GM23338 (cell line): ENCODE data around the gene C1QTNF5. TPM values are rescaled to one million over a fixed set of nuclear protein-coding genes. Genes with fewer than 3 reads are reported as not detected.

Source experiments
- ATAC-seq: fragments of 200-7000 bp; cut with Tn5 transposase; 3 replicates; pipeline ENCODE4 v1.9.1; 2020
- DNase-seq: peaks from one replicate; pipeline ENCODE4 v3.0.0-alpha.2; 2015; ENCODE audit warnings: low spot score
- H2AFZ ChIP-seq: fragments of 200-600 bp; sonication (generic); 2 replicates; pipeline ENCODE4 v1.8.0; 2016; ENCODE audit warnings: antibody characterized with exemption, mild to moderate bottlenecking, moderate library complexity
- H3F3A ChIP-seq: fragments of 200-600 bp; sonication (generic); replicated peaks from 2 replicates; pipeline ENCODE4 v1.8.0; 2017; ENCODE audit warnings: antibody characterized with exemption, mixed run types, low read depth
- H3K27ac ChIP-seq: fragments of 200-600 bp; sonication (generic); 2 replicates; pipeline ENCODE4 v1.6.1; 2016; ENCODE audit warnings: low read depth
- H3K27me3 ChIP-seq: fragments of 200-600 bp; sonication (generic); 2 replicates; pipeline ENCODE4 v1.8.0; 2016; ENCODE audit warnings: mild to moderate bottlenecking, mixed run types, moderate library complexity; ENCODE audit not compliant: insufficient read depth
- H3K36me3 ChIP-seq: fragments of 200-600 bp; sonication (generic); 2 replicates; pipeline ENCODE4 v1.8.0; 2016; ENCODE audit warnings: mild to moderate bottlenecking; ENCODE audit not compliant: insufficient read depth
- H3K4me1 ChIP-seq: fragments of 200-600 bp; sonication (generic); 2 replicates; pipeline ENCODE4 v1.8.0; 2016; ENCODE audit warnings: mild to moderate bottlenecking, moderate library complexity; ENCODE audit not compliant: insufficient read depth
- H3K4me2 ChIP-seq: fragments of 200-600 bp; sonication (generic); 2 replicates; pipeline ENCODE4 v1.7.1; 2017; ENCODE audit warnings: mixed run types
- H3K4me3 ChIP-seq: fragments of 200-600 bp; sonication (generic); 2 replicates; pipeline ENCODE4 v1.6.1; 2016; ENCODE audit warnings: mixed run types
- H3K79me2 ChIP-seq: fragments of 200-600 bp; sonication (generic); replicated peaks from 2 replicates; pipeline ENCODE4 v1.8.0; 2017; ENCODE audit warnings: mild to moderate bottlenecking; ENCODE audit not compliant: insufficient read depth
- H3K9me2 ChIP-seq: fragments of 200-600 bp; sonication (generic); 2 replicates; pipeline ENCODE4 v1.8.0; 2017; ENCODE audit not compliant: insufficient read depth
- H4K20me1 ChIP-seq: fragments of 200-600 bp; sonication (generic); replicated peaks from 2 replicates; pipeline ENCODE4 v1.8.0; 2017; ENCODE audit warnings: mild to moderate bottlenecking; ENCODE audit not compliant: insufficient read depth
- H3K27ac Mint-ChIP-seq: 2 replicates; pipeline ENCODE4 v1.8.0; 2020; ENCODE audit warnings: inconsistent platforms, mild to moderate bottlenecking, moderate library complexity, mixed read lengths
- H3K27me3 Mint-ChIP-seq: 3 replicates; pipeline ENCODE4 v1.8.0; 2022; ENCODE audit warnings: low read depth, mild to moderate bottlenecking, moderate library complexity, mixed read lengths, inconsistent platforms; ENCODE audit not compliant: insufficient read depth, poor library complexity
- H3K36me3 Mint-ChIP-seq: 3 replicates; pipeline ENCODE4 v1.8.0; 2021; ENCODE audit warnings: low read depth, mild to moderate bottlenecking, inconsistent platforms, moderate library complexity, mixed read lengths
- H3K4me1 Mint-ChIP-seq: 3 replicates; pipeline ENCODE4 v1.8.0; 2020; ENCODE audit warnings: mild to moderate bottlenecking, inconsistent platforms, mixed read lengths
- H3K4me3 Mint-ChIP-seq: 3 replicates; pipeline ENCODE4 v1.8.0; 2021; ENCODE audit warnings: moderate library complexity, mild to moderate bottlenecking, inconsistent platforms, mixed read lengths
- H3K9me3 Mint-ChIP-seq: 3 replicates; pipeline ENCODE4 v1.8.0; 2020; ENCODE audit warnings: moderate library complexity, mild to moderate bottlenecking, inconsistent platforms, mixed read lengths
- CREB1 ChIP-seq: fragments of 250-450 bp; sonication (Bioruptor Pico); IDR thresholded peaks from 2 replicates; pipeline ENCODE4 v1.5.0; 2020; ENCODE audit warnings: low read depth, mild to moderate bottlenecking, moderate library complexity
- CTCF ChIP-seq, 2 experiments: fragments of 200-600 bp in 1 of 2; sonication (generic) in 1 of 2; conservative IDR thresholded peaks; 2 replicates each; pipeline versions ENCODE4 v1.5.1 to v1.6.1; 2016 to 2017; ENCODE audit warnings: antibody characterized with exemption in 2 of 2, low read depth in 2 of 2, mild to moderate bottlenecking in 2 of 2, moderate library complexity in 1 of 2
- ETS1 ChIP-seq: IDR thresholded peaks from 2 replicates; pipeline ENCODE4 v1.6.1; 2016; ENCODE audit warnings: antibody characterized with exemption
- EZH2 ChIP-seq: fragments of 200-600 bp; sonication (generic); IDR thresholded peaks from one replicate; pipeline ENCODE4 v1.8.0; 2017; ENCODE audit warnings: antibody characterized with exemption, mild to moderate bottlenecking, low read depth; ENCODE audit not compliant: unreplicated experiment
- EZH2phosphoT487 ChIP-seq: fragments of 200-600 bp; sonication (generic); IDR thresholded peaks from one replicate; pipeline ENCODE4 v1.8.1; 2018; ENCODE audit warnings: antibody characterized with exemption; ENCODE audit not compliant: unreplicated experiment
- JUNB ChIP-seq: IDR thresholded peaks from one replicate; pipeline ENCODE4 v1.6.1; 2016; ENCODE audit warnings: antibody characterized with exemption; ENCODE audit not compliant: unreplicated experiment
- NANOG ChIP-seq: IDR thresholded peaks from 2 replicates; pipeline ENCODE4 v1.6.1; 2016; ENCODE audit warnings: antibody characterized with exemption, borderline replicate concordance
- POLR2AphosphoS5 ChIP-seq: IDR thresholded peaks from 2 replicates; pipeline ENCODE4 v1.6.1; 2016; ENCODE audit warnings: antibody characterized with exemption, low read depth
- REST ChIP-seq: IDR thresholded peaks from one replicate; pipeline ENCODE4 v1.6.1; 2018; ENCODE audit warnings: antibody characterized with exemption; ENCODE audit not compliant: unreplicated experiment
- STAT1 ChIP-seq: IDR thresholded peaks from one replicate; pipeline ENCODE4 v1.6.1; 2016; ENCODE audit warnings: antibody characterized with exemption; ENCODE audit not compliant: unreplicated experiment
- ZNF114 ChIP-seq: fragments of 250-450 bp; sonication (Bioruptor Pico); IDR thresholded peaks from 2 replicates; pipeline ENCODE4 v1.5.0; 2020; ENCODE audit warnings: mild to moderate bottlenecking, moderate library complexity
- ZNF331 ChIP-seq: fragments of 250-450 bp; sonication (Bioruptor Pico); IDR thresholded peaks from 2 replicates; pipeline ENCODE4 v1.5.0; 2020; ENCODE audit warnings: low read depth, mild to moderate bottlenecking, moderate library complexity
- ZNF462 ChIP-seq: fragments of 250-450 bp; sonication (Bioruptor Pico); IDR thresholded peaks from 2 replicates; pipeline ENCODE4 v1.5.0; 2020; ENCODE audit warnings: mild to moderate bottlenecking, moderate library complexity
- polyA plus RNA-seq: library from polyadenylated mRNA; unstranded; fragments of >200 nt; fragmentation: Nextera tagmentation; extraction: Ambion mirVana; gene quantifications from 2 replicates; pipeline ENCODE4 v1.2.1, GENCODE V29; 2016
- total RNA-seq: library from RNA; depleted of rRNA; stranded (reverse); fragments of >200 nt; shearing (Covaris generic); gene quantifications from 2 replicates; pipeline ENCODE4 v1.2.3, GENCODE V29; 2014

C1QTNF5 gene
- total and polyA plus RNA-seq, 2 experiments from 2014 or later = 1.9 TPM

GRCh38 chr11:119322921-119323531, 17.7 kb downstream of the C1QTNF5 start:
- ATAC-seq (no peak), DNase-seq (no peak)
- peaks cover 34% of the 10 kb centered on the region for H3K4me1 ChIP-seq
- peaks cover 9% of the 10 kb centered on the region; the same call in 1 of the 2 replicates for H3K27me3 ChIP-seq
- Mint-ChIP-seq H3K36me3 (no peaks in the 10 kb centered on the region), H3K9me3 (no peaks in the 10 kb centered on the region), H3K4me3 (no peak overlapping the region), H3K4me1 (peaks cover 30% of the 10 kb centered on the region), H3K27ac (no peak overlapping the region), H3K27me3 (peaks cover 24% of the 10 kb centered on the region)
- TF ChIP-seq NANOG (no peak), EZH2 (no peak), ETS1 (no peak), POLR2AphosphoS5 (no peak), JUNB (no peak), CTCF (conservative IDR thresholded peaks at IDR 0.05; ENCODE audit: low read depth in 2 of 2) (no peak), CREB1 (CRISPR knock-in tag) (no peak), STAT1 (no peak), EZH2phosphoT487 (no peak), REST (no peak), ZNF114 (CRISPR knock-in tag) (no peak), ZNF462 (CRISPR knock-in tag) (no peak), ZNF331 (CRISPR knock-in tag) (no peak)
- H3F3A ChIP-seq = peaks cover 11% of the 10 kb centered on the region
- H2AFZ ChIP-seq = no peak overlapping the region
- H3K4me2 ChIP-seq = no peak overlapping the region
- no peaks in the 10 kb centered on the region for H3K79me2 ChIP-seq
- H4K20me1 ChIP-seq = no peaks in the 10 kb centered on the region
- no peaks in the 10 kb centered on the region for H3K36me3 ChIP-seq
- H3K27ac ChIP-seq = no peak overlapping the region
- H3K4me3 ChIP-seq = no peak overlapping the region
- no peaks in the 10 kb centered on the region for H3K9me2 ChIP-seq
